NOMO-1 (cell line): Measurements from ENCODE around the gene RPS19BP1.
"Not testable (repeated sequence)": the region's sequence is repeated elsewhere in the genome, so short reads cannot be mapped to it uniquely, and the experiment has no call there.

Source experiments
- DNase-seq, 2 experiments: peaks; one replicate each; lab custom pipeline; 2025; ENCODE audit not compliant: unreplicated experiment in 2 of 2; lab: John Stamatoyannopoulos, UW

RPS19BP1 gene

GRCh38 chr22:39528681-39529486 lies 3.7 kb downstream of the RPS19BP1 start:
- DNase-seq, result peak; percentile 83 to 91

GRCh38 chr22:39528080-39528661 lies 4.4 kb downstream of the RPS19BP1 start:
- no peak for DNase-seq

- no peak for DNase-seq
Observed at GRCh38 chr22:39527481-39527961, 5.0 kb downstream of the RPS19BP1 start.

- DNase-seq, result peak in 1 of 2 experiments; percentile 42
Observed at GRCh38 chr22:39526736-39527171, 5.8 kb downstream of the RPS19BP1 start.

GRCh38 chr22:39525658-39525975 lies 6.9 kb downstream of the RPS19BP1 start:
- no peak for DNase-seq

- no peak for DNase-seq
Observed at GRCh38 chr22:39524753-39525657, 7.5 kb downstream of the RPS19BP1 start.

GRCh38 chr22:39524089-39524752 lies 8.3 kb downstream of the RPS19BP1 start:
- no peak for DNase-seq

- DNase-seq, result no peak
Observed at GRCh38 chr22:39522567-39523300, 9.8 kb downstream of the RPS19BP1 start.

GRCh38 chr22:39522091-39522490 lies 10.5 kb downstream of the RPS19BP1 start:
- not testable (repeated sequence) for DNase-seq

GRCh38 chr22:39521106-39521885 lies 11.3 kb downstream of the RPS19BP1 start:
- peak in 1 of 2 experiments; percentile 61 for DNase-seq

GRCh38 chr22:39520226-39521105 lies 12.1 kb downstream of the RPS19BP1 start, which contains the start of gene ATF4:
TSS of gene ATF4 (plus strand) at chr22:39520562. CDS start at chr22:39521446, 884 bp downstream.
- peak; percentile 81 to 88 for DNase-seq

GRCh38 chr22:39519681-39520225 lies 12.8 kb downstream of the RPS19BP1 start:
- DNase-seq, result peak; percentile 98 to 99

- DNase-seq, result peak in 1 of 2 experiments; percentile 60
Observed at GRCh38 chr22:39518996-39519680, 13.4 kb downstream of the RPS19BP1 start.

GRCh38 chr22:39518144-39518786 lies 14.3 kb downstream of the RPS19BP1 start:
- DNase-seq, result no peak

- DNase-seq, result no peak
Observed at GRCh38 chr22:39517470-39517869, 15.1 kb downstream of the RPS19BP1 start.

GRCh38 chr22:39515266-39516050 lies 17.1 kb downstream of the RPS19BP1 start:
- DNase-seq, result no peak
